ENCODE data around the gene LRRN4CL. TPM values are rescaled to one million over a fixed set of nuclear protein-coding genes. Genes with fewer than 3 reads are reported as not detected.

The LRRN4CL gene
- total RNA-seq, 1 donor from 2014 or later, result not detected

DNA sequence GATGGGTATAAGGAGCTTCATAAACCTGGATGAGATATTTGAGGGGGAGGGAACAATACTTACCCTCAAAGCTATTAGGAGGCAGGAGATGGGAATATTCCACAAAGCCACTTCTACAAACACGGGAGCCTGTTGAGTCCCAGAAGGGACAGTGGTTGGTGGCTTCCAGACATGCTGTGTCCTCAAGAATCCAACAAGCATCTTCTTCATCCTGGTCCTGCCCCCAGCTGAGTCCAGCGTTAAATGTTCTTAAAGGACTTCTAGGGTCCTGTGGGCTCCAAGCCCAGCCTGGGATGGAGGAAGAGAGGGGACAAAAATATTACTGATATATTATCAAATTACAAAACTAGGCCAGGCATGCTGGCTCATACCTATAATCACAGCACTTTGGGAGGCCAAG, 21.9 kb downstream of the LRRN4CL start:
- no peak overlapping the region for H3K9ac ChIP-seq
- peaks cover 14% of the 10 kb centered on the region for H3K4me1 ChIP-seq
- H3K4me3 ChIP-seq, result peak overlapping the region; percentile 4
- H3K27ac ChIP-seq, result no peak overlapping the region
- no peak overlapping the region for H2AFZ ChIP-seq (replicated peaks)
- H4K20me1 ChIP-seq (ENCODE audit: low read depth), result peaks cover 17% of the 10 kb centered on the region
- peaks cover 34% of the 10 kb centered on the region for H3K4me1 Mint-ChIP-seq
- H3K4me2 ChIP-seq, result peak overlapping the region; percentile 88
- no peak for TF ChIP-seq EZH2phosphoT487 (IDR thresholded peaks at IDR 0.05)
- no peak for TF ChIP-seq EZH2 (IDR thresholded peaks at IDR 0.05)
- TF ChIP-seq CTCF (IDR thresholded peaks at IDR 0.05), result no peak
- H3K79me2 ChIP-seq (ENCODE audit: low read depth), result peaks cover 67% of the 10 kb centered on the region
- peaks cover 5% of the 10 kb centered on the region for H3K27me3 Mint-ChIP-seq (ENCODE audit: insufficient read depth, low read depth)
- DNase-seq (ENCODE audit: low spot score), result no peak
- no peak overlapping the region for H3K4me3 Mint-ChIP-seq
- peaks cover 78% of the 10 kb centered on the region for H3F3A ChIP-seq (ENCODE audit: low read depth)
- H3K36me3 Mint-ChIP-seq, result peaks cover 10% of the 10 kb centered on the region
- no peaks in the 10 kb centered on the region for H3K9me3 ChIP-seq (ENCODE audit: low read depth)
- no peaks in the 10 kb centered on the region for H3K27me3 ChIP-seq
- H3K9me3 Mint-ChIP-seq, result no peaks in the 10 kb centered on the region
- no peaks in the 10 kb centered on the region for H3K36me3 ChIP-seq
- H3K27ac Mint-ChIP-seq, result no peak overlapping the region

GRCh38 chr11:62666259-62666926, 22.9 kb downstream of the LRRN4CL start:
- no peaks in the 10 kb centered on the region for H3K36me3 ChIP-seq
- peak overlapping the region; percentile 45 for H3K27ac ChIP-seq
- H3K4me2 ChIP-seq, result peak overlapping the region; percentile 88
- H3K9me3 ChIP-seq (ENCODE audit: low read depth), result no peaks in the 10 kb centered on the region
- TF ChIP-seq EZH2phosphoT487 (IDR thresholded peaks at IDR 0.05) (no peak), EZH2 (IDR thresholded peaks at IDR 0.05) (no peak), CTCF (IDR thresholded peaks at IDR 0.05) (no peak)
- H3K4me3 ChIP-seq, result peak overlapping the region; percentile 65
- H3K9ac ChIP-seq, result peak overlapping the region; percentile 77
- DNase-seq (ENCODE audit: low spot score), result no peak
- peaks cover 11% of the 10 kb centered on the region for H3K36me3 Mint-ChIP-seq
- no peaks in the 10 kb centered on the region for H3K27me3 ChIP-seq
- H3K27ac Mint-ChIP-seq, result peak overlapping the region; percentile 33
- no peaks in the 10 kb centered on the region for H3K9me3 Mint-ChIP-seq
- peaks cover 17% of the 10 kb centered on the region for H4K20me1 ChIP-seq (ENCODE audit: low read depth)
- H3K4me1 Mint-ChIP-seq, result peaks cover 33% of the 10 kb centered on the region
- H3F3A ChIP-seq (ENCODE audit: low read depth), result peaks cover 75% of the 10 kb centered on the region
- H2AFZ ChIP-seq (replicated peaks), result no peak overlapping the region
- H3K4me1 ChIP-seq, result peaks cover 14% of the 10 kb centered on the region
- H3K79me2 ChIP-seq (ENCODE audit: low read depth), result peaks cover 59% of the 10 kb centered on the region
- peak overlapping the region; percentile 99 for H3K4me3 Mint-ChIP-seq
- H3K27me3 Mint-ChIP-seq (ENCODE audit: insufficient read depth, low read depth), result peaks cover 5% of the 10 kb centered on the region

DNA sequence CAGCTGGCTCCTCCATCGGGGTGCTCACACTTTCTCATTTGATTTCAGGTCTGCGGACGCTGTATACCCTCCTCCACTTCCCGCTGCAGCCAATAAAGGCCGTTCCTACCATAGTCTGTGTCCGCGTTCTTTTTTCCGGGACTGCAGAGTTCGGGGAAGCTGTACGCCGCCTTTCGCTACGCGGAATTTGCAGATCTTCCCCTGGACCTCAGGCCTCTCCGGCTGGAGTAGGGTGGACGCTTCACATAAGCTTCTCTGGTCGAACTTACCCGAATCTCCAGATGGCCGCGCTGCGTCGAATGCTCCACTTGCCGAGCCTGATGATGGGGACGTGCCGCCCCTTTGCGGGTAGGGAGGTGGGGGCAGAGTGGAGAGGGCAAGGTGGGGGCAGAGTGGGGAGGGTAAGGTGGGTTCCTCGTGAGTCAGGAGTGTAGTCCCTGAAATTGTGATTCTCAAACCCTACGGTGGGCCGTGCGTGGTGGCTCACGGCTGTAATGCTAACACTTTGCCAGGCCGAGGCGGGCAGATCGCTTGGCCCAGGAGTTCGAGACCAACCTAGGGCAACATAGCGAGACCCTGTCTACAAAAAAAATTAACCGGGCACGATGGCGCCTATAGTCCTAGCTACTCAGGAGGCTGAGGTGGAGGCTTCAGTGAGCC, 23.6 kb downstream of the LRRN4CL start:
- Mint-ChIP-seq H3K4me3 (peak overlapping the region; percentile 99), H3K4me1 (peaks cover 28% of the 10 kb centered on the region), H3K9me3 (no peaks in the 10 kb centered on the region), H3K27ac (peak overlapping the region; percentile 91), H3K27me3 (ENCODE audit: insufficient read depth, low read depth) (peaks cover 5% of the 10 kb centered on the region), H3K36me3 (peaks cover 11% of the 10 kb centered on the region)
- no peaks in the 10 kb centered on the region for H3K36me3 ChIP-seq
- H3K9ac ChIP-seq, result peak overlapping the region; percentile 77
- TF ChIP-seq EZH2phosphoT487 (IDR thresholded peaks at IDR 0.05), result no peak
- no peak for TF ChIP-seq EZH2 (IDR thresholded peaks at IDR 0.05)
- no peak for TF ChIP-seq CTCF (IDR thresholded peaks at IDR 0.05)
- peak; percentile 73 for DNase-seq (ENCODE audit: low spot score)
- no peak overlapping the region for H2AFZ ChIP-seq (replicated peaks)
- H3F3A ChIP-seq (ENCODE audit: low read depth), result peaks cover 69% of the 10 kb centered on the region
- peaks cover 17% of the 10 kb centered on the region for H4K20me1 ChIP-seq (ENCODE audit: low read depth)
- H3K4me2 ChIP-seq, result peak overlapping the region; percentile 88
- peak overlapping the region; percentile 65 for H3K4me3 ChIP-seq
- H3K27me3 ChIP-seq, result no peaks in the 10 kb centered on the region
- peaks cover 53% of the 10 kb centered on the region for H3K79me2 ChIP-seq (ENCODE audit: low read depth)
- no peaks in the 10 kb centered on the region for H3K9me3 ChIP-seq (ENCODE audit: low read depth)
- peaks cover 14% of the 10 kb centered on the region for H3K4me1 ChIP-seq
- H3K27ac ChIP-seq, result peak overlapping the region; percentile 25

All from neural progenitor cell (in vitro differentiated cells).